IMR-90 (cell line): ENCODE data around the gene LRRC8E. TPM values are rescaled to one million over a fixed set of nuclear protein-coding genes. Genes with fewer than 3 reads are reported as not detected.
A peak's percentile ranks its signal among the peaks of the same experiment; 100 is the strongest.
"Not testable (repeated sequence)": the region's sequence is repeated elsewhere in the genome, so short reads cannot be mapped to it uniquely, and the experiment has no call there.

Source experiments
- ATAC-seq: fragments of 200-7000 bp; cut with Tn5 transposase; 2 replicates; pipeline ENCODE4 v1.9.1; 2020; ENCODE audit warnings: low read depth, mild to moderate bottlenecking, moderate library complexity
- BruUV-seq: library from RNA; stranded (reverse); fragments of 400-500 nt; replicated peaks from 2 replicates; lab custom pipeline; 2021; lab: Mats Ljungman, UMichigan
- CTCF ChIA-PET: fragments of 300-600 bp; formaldehyde crosslinking; extraction: SDS; loops from one replicate; lab custom pipeline; 2021; ENCODE audit warnings: antibody characterized with exemption; lab: Yijun Ruan, JAX
- POLR2A ChIA-PET: fragments of 300-600 bp; sonication (Branson Sonifier 250); formaldehyde crosslinking; loops from one replicate; lab custom pipeline; 2022; ENCODE audit warnings: antibody characterized with exemption; ENCODE audit not compliant: unreplicated experiment; lab: Charles Lee
- DNase-seq: peaks from one replicate; pipeline ENCODE4 v3.0.0; 2013
- H2AFZ ChIP-seq: replicated peaks from 2 replicates; pipeline ENCODE3; 2013; ENCODE audit warnings: low read length, mild to moderate bottlenecking; ENCODE audit not compliant: poor library complexity
- H2AK5ac ChIP-seq: 2 replicates; pipeline ENCODE4 v1.6.1; 2013; ENCODE audit warnings: low read depth, low read length, inconsistent platforms
- H2AK9ac ChIP-seq: replicated peaks from 2 replicates; pipeline ENCODE3; 2013; ENCODE audit warnings: mild to moderate bottlenecking, low read depth, low read length, moderate library complexity; ENCODE audit not compliant: poor library complexity
- H2BK120ac ChIP-seq: 2 replicates; pipeline ENCODE4 v1.6.1; 2013; ENCODE audit warnings: low read depth, low read length, inconsistent platforms
- H2BK15ac ChIP-seq: 3 replicates; pipeline ENCODE4 v1.6.1; 2013; ENCODE audit warnings: low read depth, low read length, inconsistent platforms
- H2BK20ac ChIP-seq: 2 replicates; pipeline ENCODE4 v1.6.1; 2013; ENCODE audit warnings: low read depth, mild to moderate bottlenecking, inconsistent platforms, low read length, moderate library complexity
- H2BK5ac ChIP-seq: 2 replicates; pipeline ENCODE4 v1.6.1; 2013; ENCODE audit warnings: mild to moderate bottlenecking, low read depth, low read length, inconsistent platforms; ENCODE audit not compliant: poor library complexity, severe bottlenecking
- H3K14ac ChIP-seq: replicated peaks from 2 replicates; pipeline ENCODE4 v1.6.1; 2013; ENCODE audit warnings: low read depth, low read length, inconsistent platforms
- H3K18ac ChIP-seq: 2 replicates; pipeline ENCODE4 v1.6.1; 2013; ENCODE audit warnings: low read depth, low read length, control low read depth
- H3K23ac ChIP-seq: 2 replicates; pipeline ENCODE4 v1.6.1; 2013; ENCODE audit warnings: low read depth, low read length, inconsistent platforms
- H3K27ac ChIP-seq: 2 replicates; pipeline ENCODE4 v1.5.1; 2013; ENCODE audit warnings: mild to moderate bottlenecking, control low read depth, low read length; ENCODE audit not compliant: insufficient read depth
- H3K27me3 ChIP-seq: 2 replicates; pipeline ENCODE4 v1.6.1; 2013; ENCODE audit warnings: low read length; ENCODE audit not compliant: control insufficient read depth, insufficient read depth
- H3K36me3 ChIP-seq: 2 replicates; pipeline ENCODE4 v1.6.1; 2013; ENCODE audit warnings: low read length, mixed read lengths; ENCODE audit not compliant: control insufficient read depth, insufficient read depth
- H3K4ac ChIP-seq: 2 replicates; pipeline ENCODE4 v1.6.1; 2013; ENCODE audit warnings: low read depth, low read length, inconsistent platforms
- H3K4me1 ChIP-seq: 2 replicates; pipeline ENCODE4 v1.6.1; 2013; ENCODE audit warnings: low read length, mixed read lengths; ENCODE audit not compliant: control insufficient read depth, insufficient read depth
- H3K4me2 ChIP-seq: 2 replicates; pipeline ENCODE4 v1.6.1; 2013; ENCODE audit warnings: low read depth, mild to moderate bottlenecking, control low read depth, low read length, moderate library complexity
- H3K4me3 ChIP-seq: 2 replicates; pipeline ENCODE4 v1.5.1; 2013; ENCODE audit warnings: low read depth, mild to moderate bottlenecking, control low read depth, low read length, moderate library complexity; ENCODE audit not compliant: insufficient read depth
- H3K56ac ChIP-seq: 2 replicates; pipeline ENCODE4 v1.6.1; 2013; ENCODE audit warnings: low read length, inconsistent platforms; ENCODE audit not compliant: insufficient read depth; ENCODE audit errors: extremely low read depth
- H3K79me1 ChIP-seq, 2 experiments: 2 replicates each; pipeline ENCODE4 v1.6.1; 2013; ENCODE audit warnings: low read length in 2 of 2, inconsistent platforms in 1 of 2, low read depth in 1 of 2
- H3K9ac ChIP-seq: 2 replicates; pipeline ENCODE4 v1.6.1; 2013; ENCODE audit warnings: low read depth, low read length, control low read depth
- H3K9me1 ChIP-seq: 2 replicates; pipeline ENCODE4 v1.6.1; 2013; ENCODE audit warnings: low read length, inconsistent platforms; ENCODE audit not compliant: insufficient read depth
- H3K9me3 ChIP-seq: 2 replicates; pipeline ENCODE4 v1.6.1; 2013; ENCODE audit warnings: low read length; ENCODE audit not compliant: control insufficient read depth, insufficient read depth
- H4K20me1 ChIP-seq: 2 replicates; pipeline ENCODE4 v1.6.1; 2013; ENCODE audit warnings: low read length, inconsistent platforms; ENCODE audit not compliant: insufficient read depth
- H4K5ac ChIP-seq: 2 replicates; pipeline ENCODE4 v1.6.1; 2013; ENCODE audit warnings: mild to moderate bottlenecking, low read depth, low read length, control low read depth
- H4K8ac ChIP-seq, 2 experiments: 2 replicates each; pipeline ENCODE4 v1.6.1; 2013; ENCODE audit warnings: low read depth in 2 of 2, low read length in 2 of 2, control low read depth in 1 of 2, inconsistent platforms in 1 of 2
- H4K91ac ChIP-seq: 2 replicates; pipeline ENCODE4 v1.6.1; 2013; ENCODE audit warnings: low read depth, low read length, inconsistent platforms; ENCODE audit not compliant: insufficient read depth
- FOS ChIP-seq: fragments of 150-350 bp; IDR thresholded peaks from 2 replicates; pipeline ENCODE4 v1.6.1; 2016; ENCODE audit warnings: low read depth, low read length
- WGBS, 2 experiments: methylation state at CpG; one replicate each; pipeline versions ENCODE4 v1.1.5 to v1.1.7; 2013; ENCODE audit warnings: missing lambda C conversion rate in 2 of 2; ENCODE audit not compliant: insufficient read length in 1 of 2; ENCODE audit errors: extremely low coverage in 2 of 2; 5-methylcytosine and 5-hydroxymethylcytosine counted together
- dilution Hi-C: fragments of 300-500 bp; cut with HindIII; formaldehyde crosslinking; loops from one replicate; pipeline ENCODE4 v1.14.3; 2018; ENCODE audit warnings: low sequenced_read_pairs; ENCODE audit not compliant: unreplicated experiment
- in situ Hi-C: fragments of 300-500 bp; cut with MboI; formaldehyde crosslinking; loops from 3 replicates; pipeline ENCODE4 v1.14.3; 2019; ENCODE audit warnings: low sequenced_read_pairs, inconsistent platforms, mixed read lengths
- intact Hi-C: fragments of 100-400 bp; cut with micrococcal nuclease; formaldehyde crosslinking; loops from 2 replicates; pipeline ENCODE4 v1.10.0; 2022
- polyA plus RNA-seq, 3 experiments: library from polyadenylated mRNA; depleted of rRNA; stranded (reverse); fragments of >200 nt; gene quantifications; 2 replicates each; pipeline ENCODE4 v1.2.3, GENCODE V29; 2012; ENCODE audit warnings: low replicate concordance in 1 of 3
- total RNA-seq: library from RNA; depleted of rRNA; stranded (reverse); fragments of >200 nt; gene quantifications from 2 replicates; pipeline ENCODE4 v1.2.3, GENCODE V29; 2012

LRRC8E gene
- total and polyA plus RNA-seq, 2 of the 4 experiments (the other 2 are of a cell fraction) = 6.4 to 7.2 TPM

- H3K9me1 ChIP-seq, H4K20me1 ChIP-seq, H4K8ac ChIP-seq, dilution Hi-C loops, H3K23ac ChIP-seq, H3K56ac ChIP-seq, H3K36me3 ChIP-seq, H2BK20ac ChIP-seq, H2BK5ac ChIP-seq, H3K9me3 ChIP-seq, ATAC-seq, H4K5ac ChIP-seq, H3K18ac ChIP-seq, H3K4me2 ChIP-seq, H3K27ac ChIP-seq, H3K27me3 ChIP-seq, H3K4me3 ChIP-seq, BruUV-seq, POLR2A ChIA-PET, intact Hi-C loops, in situ Hi-C loops, H4K91ac ChIP-seq, H2BK15ac ChIP-seq, H3K14ac ChIP-seq, H3K4me1 ChIP-seq, H3K9ac ChIP-seq, H2BK120ac ChIP-seq: not testable (repeated sequence)
- peak overlapping the region; percentile 2; the same call in 1 of the 2 replicates for H2AK5ac ChIP-seq
- peak; percentile 62 for DNase-seq
- CTCF ChIA-PET = interaction anchor here (1.1 to 1.6 kb wide), 2 partner anchors 10 to 27 kb away, joined by 3 to 7 read pairs; partner anchors contain the start of gene MAP2K7
- peak overlapping the region; percentile 32 for H2AFZ ChIP-seq
- 79% methylated on average over 12 of the region's 18 CpGs; no CpG with 5 or more reads in 1 of the 2 experiments for WGBS, 2 experiments
- H3K4ac ChIP-seq = peak overlapping the region; percentile 31
- peak; percentile 61 for TF ChIP-seq FOS
- peaks cover 6 to 37% of the 10 kb centered on the region in 2 experiments for H3K79me1 ChIP-seq
- peak overlapping the region; percentile 72 for H2AK9ac ChIP-seq
Measured at GRCh38 chr19:7893362-7894101, 5.2 kb downstream of the LRRC8E start.
